H1 (cell line): ENCODE data around the gene SLFN14. TPM values are rescaled to one million over a fixed set of nuclear protein-coding genes. Genes with fewer than 3 reads are reported as not detected.

Experiments
- CTCF ChIA-PET: fragments of 300-600 bp; sonication (Branson Sonifier 250); formaldehyde crosslinking; loops from one replicate; lab custom pipeline; 2021; ENCODE audit not compliant: partially characterized antibody; lab: Charles Lee
- POLR2A ChIA-PET: fragments of 300-600 bp; sonication (Branson Sonifier 250); formaldehyde crosslinking; loops from one replicate; lab custom pipeline; 2021; ENCODE audit warnings: inconsistent platforms; ENCODE audit not compliant: partially characterized antibody; lab: Charles Lee
- DNase-seq, 2 experiments: peaks; one replicate each; pipeline versions ENCODE4 v3.0.0 to v3.0.0-alpha.2; 2010 to 2022; ENCODE audit warnings: low spot score in 2 of 2, low read depth in 1 of 2, mixed read lengths in 1 of 2
- FAIRE-seq: peaks from 2 replicates; lab custom pipeline; 2011; peaks lifted over from hg19 to GRCh38; lab: Jason Lieb, UNC
- H2AFZ ChIP-seq: 2 replicates; pipeline ENCODE4 v1.8.1; 2012; ENCODE audit warnings: low read length, inconsistent platforms
- H2AK5ac ChIP-seq: 2 replicates; pipeline ENCODE4 v1.6.1; 2013; ENCODE audit warnings: low read depth, low read length
- H2BK120ac ChIP-seq: replicated peaks from 2 replicates; pipeline ENCODE3; 2013; ENCODE audit warnings: low read depth, low read length, inconsistent platforms
- H2BK12ac ChIP-seq: 2 replicates; pipeline ENCODE4 v1.6.1; 2013; ENCODE audit warnings: low read depth, low read length
- H2BK15ac ChIP-seq: 2 replicates; pipeline ENCODE4 v1.6.1; 2013; ENCODE audit warnings: low read length
- H2BK20ac ChIP-seq: 2 replicates; pipeline ENCODE4 v1.6.1; 2013; ENCODE audit warnings: low read length
- H2BK5ac ChIP-seq: 2 replicates; pipeline ENCODE4 v1.6.1; 2013; ENCODE audit warnings: low read depth, low read length
- H3K14ac ChIP-seq: 2 replicates; pipeline ENCODE4 v1.6.1; 2013; ENCODE audit warnings: inconsistent platforms; ENCODE audit not compliant: insufficient read length
- H3K18ac ChIP-seq: 2 replicates; pipeline ENCODE4 v1.6.1; 2013; ENCODE audit warnings: low read length; ENCODE audit errors: extremely low read depth
- H3K23ac ChIP-seq: 2 replicates; pipeline ENCODE4 v1.6.1; 2013; ENCODE audit warnings: inconsistent platforms; ENCODE audit not compliant: insufficient read length
- H3K23me2 ChIP-seq: 2 replicates; pipeline ENCODE4 v1.6.1; 2013; ENCODE audit warnings: low read depth, low read length
- H3K27ac ChIP-seq: 2 replicates; pipeline ENCODE4 v1.6.1; 2011; ENCODE audit warnings: low read depth, low read length, inconsistent platforms
- H3K27me3 ChIP-seq, 4 experiments: replicated peaks in 1 of 4; 1 replicate in 1 of 4; 2 replicates in 3 of 4; pipeline versions ENCODE4 v1.6.1 to v1.8.1; 2011 to 2013; ENCODE audit warnings: low read length in 3 of 4, mild to moderate bottlenecking in 3 of 4, inconsistent platforms in 2 of 4, mixed read lengths in 2 of 4, moderate library complexity in 1 of 4; ENCODE audit not compliant: control insufficient read depth in 3 of 4, insufficient read depth in 3 of 4; ENCODE audit errors: extremely low read depth in 1 of 4
- H3K36me3 ChIP-seq, 4 experiments: 2 replicates each; pipeline versions ENCODE4 v1.6.1 to v1.8.1; 2011 to 2013; ENCODE audit warnings: mild to moderate bottlenecking in 4 of 4, low read length in 3 of 4, moderate library complexity in 2 of 4, control low read depth in 1 of 4, inconsistent platforms in 1 of 4; ENCODE audit not compliant: insufficient read depth in 4 of 4, control insufficient read depth in 2 of 4
- H3K4ac ChIP-seq: replicated peaks from 2 replicates; pipeline ENCODE3; 2013; ENCODE audit warnings: low read length, low read depth, mixed read lengths, inconsistent platforms; ENCODE audit not compliant: insufficient read length
- H3K4me1 ChIP-seq, 4 experiments: replicated peaks in 1 of 4; 1 replicate in 1 of 4; 2 replicates in 3 of 4; pipeline versions ENCODE4 v1.6.1 to v1.8.1; 2011 to 2013; ENCODE audit warnings: low read length in 3 of 4, inconsistent platforms in 2 of 4, mixed read lengths in 1 of 4; ENCODE audit not compliant: insufficient read depth in 4 of 4, control insufficient read depth in 3 of 4
- H3K4me2 ChIP-seq, 2 experiments: 2 replicates each; pipeline versions ENCODE4 v1.6.1 to v1.8.1; 2011 to 2013; ENCODE audit warnings: low read depth in 2 of 2, low read length in 2 of 2, control low read depth in 1 of 2, inconsistent platforms in 1 of 2, mild to moderate bottlenecking in 1 of 2; ENCODE audit not compliant: insufficient read depth in 1 of 2
- H3K4me3 ChIP-seq, 4 experiments: fragments of 200-600, 300-600 bp in 1 of 4; sonication (generic), shearing (Covaris generic), sonication (Bioruptor Twin) in 1 of 4; 2 replicates each; pipeline versions ENCODE4 v1.5.1 to v1.8.1; 2011 to 2016; ENCODE audit warnings: low read length in 4 of 4, low read depth in 3 of 4, control low read depth in 2 of 4, inconsistent platforms in 2 of 4, mild to moderate bottlenecking in 2 of 4, mixed read lengths in 1 of 4, moderate library complexity in 1 of 4; ENCODE audit not compliant: insufficient read depth in 2 of 4; ENCODE audit errors: extremely low read depth in 1 of 4
- H3K56ac ChIP-seq: replicated peaks from 2 replicates; pipeline ENCODE3; 2013; ENCODE audit warnings: low read depth, mild to moderate bottlenecking, mixed read lengths, low read length, inconsistent platforms; ENCODE audit not compliant: insufficient read length
- H3K79me1 ChIP-seq: 2 replicates; pipeline ENCODE4 v1.6.1; 2013; ENCODE audit warnings: low read depth, low read length, control low read depth
- H3K79me2 ChIP-seq, 2 experiments: 2 replicates each; pipeline versions ENCODE4 v1.6.1 to v1.8.1; 2012 to 2013; ENCODE audit warnings: low read length in 2 of 2, mild to moderate bottlenecking in 2 of 2, inconsistent platforms in 1 of 2; ENCODE audit not compliant: insufficient read depth in 2 of 2, control insufficient read depth in 1 of 2
- H3K9ac ChIP-seq, 4 experiments: replicated peaks in 1 of 4; 1 replicate in 1 of 4; 2 replicates in 3 of 4; pipeline versions ENCODE4 v1.6.1 to v1.8.1; 2011 to 2013; ENCODE audit warnings: low read depth in 3 of 4, low read length in 3 of 4, control low read depth in 2 of 4, mild to moderate bottlenecking in 2 of 4, moderate library complexity in 2 of 4, inconsistent platforms in 1 of 4; ENCODE audit errors: extremely low read depth in 1 of 4
- H3K9me3 ChIP-seq, 2 experiments: 2 replicates each; pipeline versions ENCODE4 v1.6.1 to v1.8.1; 2012 to 2013; ENCODE audit warnings: mild to moderate bottlenecking in 2 of 2, moderate library complexity in 2 of 2, control low read depth in 1 of 2, inconsistent platforms in 1 of 2, low read depth in 1 of 2, low read length in 1 of 2, mixed read lengths in 1 of 2; ENCODE audit not compliant: insufficient read depth in 2 of 2
- H4K20me1 ChIP-seq, 2 experiments: replicated peaks in 1 of 2; 2 replicates each; pipeline versions ENCODE3 to v1.8.1; 2011 to 2013; ENCODE audit warnings: inconsistent platforms in 2 of 2, low read length in 2 of 2, mild to moderate bottlenecking in 1 of 2; ENCODE audit not compliant: insufficient read depth in 2 of 2, control insufficient read depth in 1 of 2
- H4K5ac ChIP-seq: 2 replicates; pipeline ENCODE4 v1.6.1; 2013; ENCODE audit warnings: low read length, low read depth, mixed read lengths, inconsistent platforms; ENCODE audit not compliant: insufficient read length
- H4K8ac ChIP-seq: 2 replicates; pipeline ENCODE4 v1.8.0; 2013; ENCODE audit warnings: mild to moderate bottlenecking, moderate library complexity, low read length, inconsistent platforms; ENCODE audit not compliant: insufficient read depth; ENCODE audit errors: extremely low read depth
- H4K91ac ChIP-seq: replicated peaks from 2 replicates; pipeline ENCODE3; 2013; ENCODE audit warnings: low read length, mixed read lengths, inconsistent platforms; ENCODE audit not compliant: insufficient read length
- ATF3 ChIP-seq: IDR thresholded peaks from 2 replicates; pipeline ENCODE4 v1.6.1; 2011; ENCODE audit warnings: low read depth, mild to moderate bottlenecking, low read length; ENCODE audit not compliant: insufficient read depth
- EGR1 ChIP-seq: IDR thresholded peaks from 2 replicates; pipeline ENCODE4 v1.6.1; 2011; ENCODE audit warnings: low read depth, low read length, borderline replicate concordance
- JUND ChIP-seq: IDR thresholded peaks from 2 replicates; pipeline ENCODE4 v1.6.1; 2011; ENCODE audit warnings: mild to moderate bottlenecking, improper control_type of control experiment, low read length
- POLR2AphosphoS5 ChIP-seq: IDR thresholded peaks from 2 replicates; pipeline ENCODE4 v1.6.1; 2011; ENCODE audit warnings: low read depth, low read length
- POU5F1 ChIP-seq: IDR thresholded peaks from 2 replicates; pipeline ENCODE4 v1.6.1; 2011; ENCODE audit warnings: low read depth, mild to moderate bottlenecking, low read length, moderate library complexity
- SIN3A ChIP-seq, 2 experiments: IDR thresholded peaks in 1 of 2; conservative IDR thresholded peaks in 1 of 2; 2 replicates each; pipeline ENCODE4 v1.6.1; 2011 to 2012; ENCODE audit warnings: low read length in 2 of 2, improper control_type of control experiment in 1 of 2, low read depth in 1 of 2, mild to moderate bottlenecking in 1 of 2
- WGBS, 2 experiments: shearing (Covaris generic) in 1 of 2; methylation state at CpG; one replicate each; pipeline versions ENCODE4 v1.1.6 to v1.1.7; 2013 to 2015; ENCODE audit warnings: low lambda C conversion rate in 2 of 2, mixed read lengths in 2 of 2, inconsistent platforms in 1 of 2, low coverage in 1 of 2, missing lambda C conversion rate in 1 of 2; ENCODE audit not compliant: insufficient replicate concordance in 2 of 2, insufficient coverage in 1 of 2, insufficient read length in 1 of 2; ENCODE audit errors: extremely low coverage in 1 of 2, missing lambda C conversion rate in 1 of 2; 5-methylcytosine and 5-hydroxymethylcytosine counted together
- polyA plus RNA-seq, 7 experiments: library from polyadenylated mRNA; depleted of rRNA in 3 of 7; stranded (reverse) in 5 of 7; unstranded in 2 of 7; fragments of >200 nt in 5 of 7; fragments of 200-250 nt in 2 of 7; gene quantifications; 1 replicate in 5 of 7; 2 replicates in 1 of 7; 4 replicates in 1 of 7; pipeline versions ENCODE4 v1.2.1 to v1.2.3, GENCODE V29; 2011 to 2013; ENCODE audit warnings: missing spikeins in 2 of 7, mixed read lengths in 2 of 7
- total RNA-seq: library from RNA; stranded (reverse); fragmentation: NEBNext Ultra II Directional; extraction: Animal tissue kit (Norgen Biotek cat#: 25700); gene quantifications from 2 replicates; pipeline ENCODE4 v1.2.1, GENCODE V29; 2021

Gene SLFN14
- total and polyA plus RNA-seq, 2 of the 8 experiments (the other 6 are each of a cell fraction or from before 2014, with no cell fraction given), result 0.03 TPM; not detected in 1

- Histone ChIP-seq H3K4me1 (no peaks in the 10 kb centered on the region), H2AK5ac (no peak overlapping the region), H3K4me3 (no peak overlapping the region), H3K23me2 (no peaks in the 10 kb centered on the region), H3K56ac (no peak overlapping the region), H2BK5ac (no peak overlapping the region), H2BK15ac (no peak overlapping the region), H3K9ac (no peak overlapping the region), H4K91ac (no peak overlapping the region), H3K79me2 (no peaks in the 10 kb centered on the region), H3K27ac (no peak overlapping the region), H4K5ac (no peak overlapping the region), H3K9me3 (no peaks in the 10 kb centered on the region), H3K27me3 (no peaks in the 10 kb centered on the region), H3K36me3 (no peaks in the 10 kb centered on the region), H3K4me2 (no peak overlapping the region), H2BK12ac (no peak overlapping the region), H2BK20ac (no peak overlapping the region), H3K14ac (no peak overlapping the region), H4K8ac (no peak overlapping the region), H2AFZ (no peak overlapping the region), H3K4ac (no peak overlapping the region), H3K18ac (no peak overlapping the region), H4K20me1 (no peaks in the 10 kb centered on the region), H2BK120ac (no peak overlapping the region), H3K23ac (no peak overlapping the region), H3K79me1 (no peaks in the 10 kb centered on the region)
- TF ChIP-seq POLR2AphosphoS5, result no peak
- TF ChIP-seq JUND, result no peak
- no peak for TF ChIP-seq EGR1
- no peak for TF ChIP-seq SIN3A (conservative IDR thresholded peaks at IDR 0.05 in 1 of 2, IDR thresholded peaks at IDR 0.05 in 1 of 2; ENCODE audit: low read depth in 1 of 2, low read length in 2 of 2)
- TF ChIP-seq POU5F1, result no peak
- no peak for TF ChIP-seq ATF3
- FAIRE-seq (no peak), DNase-seq (no peak)
- CTCF ChIA-PET, result interaction anchor here (0.6 to 1.0 kb wide), 2 partner anchors 217 to 319 kb away, joined by 3 read pairs; no protein-coding TSS in a partner anchor
- 86% methylated on average over 3 of the region's 8 CpGs; no CpG with 5 or more reads in 1 of the 2 experiments for WGBS, 2 experiments
- POLR2A ChIA-PET, result no interaction called here
These were observed 30.8 kb downstream of the SLFN14 start for GRCh38 chr17:35529866-35530265.
